NB4 (cell line): Measurements from ENCODE around the gene FSD1.

ENCODE experiments used
- MYC ChIP-seq: IDR thresholded peaks from 2 replicates; pipeline ENCODE4 v1.6.1; 2011; ENCODE audit warnings: low read depth, low read length
- POLR2A ChIP-seq: IDR thresholded peaks from 2 replicates; pipeline ENCODE4 v1.6.1; 2011; ENCODE audit warnings: mild to moderate bottlenecking; ENCODE audit not compliant: insufficient read length; ENCODE audit errors: extremely low read depth
- TF ChIP-seq, protein P1 (sequence below): IDR thresholded peaks from one replicate; pipeline ENCODE4 v1.5.1; 2012; ENCODE audit warnings: low read depth, low read length
- TF ChIP-seq, protein P2 (sequence below): IDR thresholded peaks from 2 replicates; pipeline ENCODE4 v1.6.1; 2011; ENCODE audit warnings: low read depth, low read length

DNA sequence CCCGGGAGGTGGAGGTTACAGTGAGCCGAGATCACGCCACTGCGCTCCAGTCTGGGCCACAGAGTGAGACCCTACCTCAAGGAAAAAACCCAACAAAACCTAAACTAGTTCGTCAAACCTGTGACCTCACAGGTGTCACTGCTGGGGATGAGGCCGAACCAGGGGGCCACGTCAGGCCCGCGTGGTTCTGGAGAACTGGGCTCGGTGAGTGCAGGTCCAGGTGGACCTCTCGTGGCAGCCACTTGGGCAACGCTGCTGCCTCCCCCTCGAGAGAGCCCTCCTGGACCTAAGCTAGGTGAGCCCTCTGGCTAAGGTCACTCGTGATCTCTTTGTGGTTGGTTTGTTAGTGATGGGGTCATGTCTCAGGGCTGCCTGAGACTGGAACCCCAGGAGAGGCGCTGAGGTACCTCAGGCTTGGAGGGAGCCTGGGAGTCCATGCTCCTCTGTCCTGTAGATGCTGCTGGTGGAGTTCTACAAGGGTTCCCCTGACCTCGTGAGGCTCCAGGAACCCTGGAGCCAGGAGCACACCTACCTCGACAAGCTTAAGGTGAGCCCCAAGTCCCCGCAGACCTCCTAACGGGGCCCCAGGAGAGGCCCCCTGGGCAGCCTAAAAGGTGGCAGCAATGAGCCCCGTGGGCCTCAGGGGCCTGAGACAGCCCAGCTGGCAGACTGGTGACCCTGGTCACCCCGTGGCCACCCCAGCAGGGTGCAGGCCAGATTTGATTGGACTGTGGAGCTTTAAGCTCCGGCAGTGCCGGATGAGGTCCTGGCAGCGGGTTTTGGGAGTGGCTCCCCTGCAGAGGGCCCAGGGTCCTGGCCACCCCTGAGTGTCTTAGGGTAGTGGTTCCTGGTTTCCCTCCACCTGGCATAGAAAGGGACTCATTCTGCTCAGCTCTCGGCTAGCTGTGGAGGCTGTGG, 54.6 kb downstream of the FSD1 start:
- TF ChIP-seq, protein P1, sequence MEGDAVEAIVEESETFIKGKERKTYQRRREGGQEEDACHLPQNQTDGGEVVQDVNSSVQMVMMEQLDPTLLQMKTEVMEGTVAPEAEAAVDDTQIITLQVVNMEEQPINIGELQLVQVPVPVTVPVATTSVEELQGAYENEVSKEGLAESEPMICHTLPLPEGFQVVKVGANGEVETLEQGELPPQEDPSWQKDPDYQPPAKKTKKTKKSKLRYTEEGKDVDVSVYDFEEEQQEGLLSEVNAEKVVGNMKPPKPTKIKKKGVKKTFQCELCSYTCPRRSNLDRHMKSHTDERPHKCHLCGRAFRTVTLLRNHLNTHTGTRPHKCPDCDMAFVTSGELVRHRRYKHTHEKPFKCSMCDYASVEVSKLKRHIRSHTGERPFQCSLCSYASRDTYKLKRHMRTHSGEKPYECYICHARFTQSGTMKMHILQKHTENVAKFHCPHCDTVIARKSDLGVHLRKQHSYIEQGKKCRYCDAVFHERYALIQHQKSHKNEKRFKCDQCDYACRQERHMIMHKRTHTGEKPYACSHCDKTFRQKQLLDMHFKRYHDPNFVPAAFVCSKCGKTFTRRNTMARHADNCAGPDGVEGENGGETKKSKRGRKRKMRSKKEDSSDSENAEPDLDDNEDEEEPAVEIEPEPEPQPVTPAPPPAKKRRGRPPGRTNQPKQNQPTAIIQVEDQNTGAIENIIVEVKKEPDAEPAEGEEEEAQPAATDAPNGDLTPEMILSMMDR = no peak
- no peak for TF ChIP-seq POLR2A
- TF ChIP-seq, protein P2, sequence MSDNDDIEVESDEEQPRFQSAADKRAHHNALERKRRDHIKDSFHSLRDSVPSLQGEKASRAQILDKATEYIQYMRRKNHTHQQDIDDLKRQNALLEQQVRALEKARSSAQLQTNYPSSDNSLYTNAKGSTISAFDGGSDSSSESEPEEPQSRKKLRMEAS = no peak
- TF ChIP-seq MYC = no peak
